ENCODE results near the gene FILIP1. TPM values are rescaled to one million over a fixed set of nuclear protein-coding genes. Genes with fewer than 3 reads are reported as not detected.
A peak's percentile ranks its signal among the peaks of the same experiment; 100 is the strongest.

FILIP1 gene
- total RNA-seq, 1 donor from 2014 or later = not detected

- intact Hi-C loops (cut with micrococcal nuclease) = loop anchor here (1.0 kb wide), 1 partner anchor 18 kb away; no protein-coding TSS in a partner anchor
Measured at GRCh38 chr6:75266716-75267291, 226.8 kb downstream of the FILIP1 start.

GRCh38 chr6:75263401-75263750 is 230.2 kb downstream of the FILIP1 start:
- intact Hi-C loops (cut with micrococcal nuclease) = no loop called here

More at GRCh38 chr6:75266716-75267291, 226.8 kb downstream of the FILIP1 start:
- Mint-ChIP-seq H3K4me1 (peaks cover 27% of the 10 kb centered on the region), H3K4me3 (no peak overlapping the region), H3K27me3 (no peaks in the 10 kb centered on the region), H3K9me3 (peaks cover 3% of the 10 kb centered on the region), H3K27ac (no peak overlapping the region), H3K36me3 (ENCODE audit: low read depth) (peaks cover 33% of the 10 kb centered on the region)
- no peak for DNase-seq

GRCh38 chr6:75262716-75263400 is 230.7 kb downstream of the FILIP1 start:
- H3K4me1 Mint-ChIP-seq = peaks cover 13% of the 10 kb centered on the region
- intact Hi-C loops (cut with micrococcal nuclease) = no loop called here
- no peak overlapping the region for H3K4me3 Mint-ChIP-seq
- H3K27me3 Mint-ChIP-seq = no peaks in the 10 kb centered on the region
- no peaks in the 10 kb centered on the region for H3K9me3 Mint-ChIP-seq
- peaks cover 32% of the 10 kb centered on the region for H3K36me3 Mint-ChIP-seq (ENCODE audit: low read depth)
- no peak for DNase-seq
- H3K27ac Mint-ChIP-seq = no peak overlapping the region

More at GRCh38 chr6:75263401-75263750, 230.2 kb downstream of the FILIP1 start:
- no peaks in the 10 kb centered on the region for H3K9me3 Mint-ChIP-seq
- no peak overlapping the region for H3K27ac Mint-ChIP-seq
- H3K36me3 Mint-ChIP-seq (ENCODE audit: low read depth) = peaks cover 29% of the 10 kb centered on the region
- H3K4me1 Mint-ChIP-seq = peaks cover 16% of the 10 kb centered on the region
- no peak for DNase-seq
- no peak overlapping the region for H3K4me3 Mint-ChIP-seq
- no peaks in the 10 kb centered on the region for H3K27me3 Mint-ChIP-seq

GRCh38 chr6:75261299-75261698 is 232.3 kb downstream of the FILIP1 start:
- Mint-ChIP-seq H3K4me3 (no peak overlapping the region), H3K27me3 (no peaks in the 10 kb centered on the region), H3K27ac (no peak overlapping the region), H3K9me3 (no peaks in the 10 kb centered on the region), H3K36me3 (ENCODE audit: low read depth) (peaks cover 44% of the 10 kb centered on the region), H3K4me1 (peaks cover 7% of the 10 kb centered on the region)
- DNase-seq = no peak
- intact Hi-C loops (cut with micrococcal nuclease) = no loop called here

- no peak overlapping the region for H3K27ac Mint-ChIP-seq
- no peak for DNase-seq
- H3K4me1 Mint-ChIP-seq = peaks cover 2% of the 10 kb centered on the region
- H3K36me3 Mint-ChIP-seq (ENCODE audit: low read depth) = peaks cover 47% of the 10 kb centered on the region
- intact Hi-C loops (cut with micrococcal nuclease) = no loop called here
- no peaks in the 10 kb centered on the region for H3K9me3 Mint-ChIP-seq
- H3K27me3 Mint-ChIP-seq = no peaks in the 10 kb centered on the region
- no peak overlapping the region for H3K4me3 Mint-ChIP-seq
Measured at GRCh38 chr6:75257343-75258087, 236.1 kb downstream of the FILIP1 start.

GRCh38 chr6:75250552-75250951 is 243.0 kb downstream of the FILIP1 start:
- Mint-ChIP-seq H3K9me3 (peaks cover 2% of the 10 kb centered on the region), H3K27ac (no peak overlapping the region), H3K36me3 (ENCODE audit: low read depth) (peaks cover 19% of the 10 kb centered on the region), H3K4me1 (peaks cover 5% of the 10 kb centered on the region), H3K27me3 (peaks cover 14% of the 10 kb centered on the region), H3K4me3 (no peak overlapping the region)
- DNase-seq = no peak
- intact Hi-C loops (cut with micrococcal nuclease) = no loop called here

GRCh38 chr6:75249837-75250236 is 243.8 kb downstream of the FILIP1 start:
- peaks cover 4% of the 10 kb centered on the region for H3K9me3 Mint-ChIP-seq
- no peak for DNase-seq
- peaks cover 6% of the 10 kb centered on the region for H3K4me1 Mint-ChIP-seq

GRCh38 chr6:75246386-75246785 is 247.2 kb downstream of the FILIP1 start:
- no peak overlapping the region for H3K4me3 Mint-ChIP-seq
- peaks cover 16% of the 10 kb centered on the region for H3K4me1 Mint-ChIP-seq
- H3K9me3 Mint-ChIP-seq = peaks cover 4% of the 10 kb centered on the region
- intact Hi-C loops (cut with micrococcal nuclease) = no loop called here
- peaks cover 8% of the 10 kb centered on the region for H3K36me3 Mint-ChIP-seq (ENCODE audit: low read depth)
- no peak for DNase-seq
- no peak overlapping the region for H3K27ac Mint-ChIP-seq
- peaks cover 15% of the 10 kb centered on the region for H3K27me3 Mint-ChIP-seq

More at GRCh38 chr6:75249837-75250236, 243.8 kb downstream of the FILIP1 start:
- H3K4me3 Mint-ChIP-seq = no peak overlapping the region
- no peak overlapping the region for H3K27ac Mint-ChIP-seq
- peaks cover 18% of the 10 kb centered on the region for H3K36me3 Mint-ChIP-seq (ENCODE audit: low read depth)
- peaks cover 15% of the 10 kb centered on the region for H3K27me3 Mint-ChIP-seq
- intact Hi-C loops (cut with micrococcal nuclease) = no loop called here

GRCh38 chr6:75244063-75244584 is 249.5 kb downstream of the FILIP1 start:
- Mint-ChIP-seq H3K36me3 (ENCODE audit: low read depth) (peaks cover 22% of the 10 kb centered on the region), H3K9me3 (peaks cover 4% of the 10 kb centered on the region), H3K4me3 (peak overlapping the region; percentile 94), H3K27me3 (peaks cover 15% of the 10 kb centered on the region), H3K4me1 (peaks cover 23% of the 10 kb centered on the region), H3K27ac (peak overlapping the region; percentile 95)
- intact Hi-C loops (cut with micrococcal nuclease) = no loop called here
- DNase-seq = no peak

- peaks cover 24% of the 10 kb centered on the region for H3K4me1 Mint-ChIP-seq
- intact Hi-C loops (cut with micrococcal nuclease) = loop anchor here (1.0 to 2.0 kb wide), 4 partner anchors 26 to 1721 kb away; partner anchors contain the start of gene TMEM30A
- peaks cover 4% of the 10 kb centered on the region for H3K9me3 Mint-ChIP-seq
- peaks cover 15% of the 10 kb centered on the region for H3K27me3 Mint-ChIP-seq
- DNase-seq = peak; percentile 96
- peak within 1 kb of the TSS; percentile 95 for H3K27ac Mint-ChIP-seq
- peak within 1 kb of the TSS; percentile 94 for H3K4me3 Mint-ChIP-seq
- peaks cover 27% of the 10 kb centered on the region for H3K36me3 Mint-ChIP-seq (ENCODE audit: low read depth)
Measured at GRCh38 chr6:75243333-75244062, 250.1 kb downstream of the FILIP1 start, which contains the start of gene COX7A2. TSS of gene COX7A2 (minus strand) at chr6:75243801. CDS start at chr6:75243734, 67 bp downstream.

Other genes with a start within 250 kb of the FILIP1 start
- gene COX7A2, start 250.0 kb downstream of the FILIP1 start, total RNA-seq = 490 and 538 TPM in 2 replicates
- 57.0 and 60.5 TPM in 2 replicates for gene TMEM30A, start 209.0 kb downstream of the FILIP1 start, total RNA-seq
- gene SENP6, start 108.1 kb upstream of the FILIP1 start, total RNA-seq = 76.7 and 79.4 TPM in 2 replicates